OCI-M2 (cell line): ENCODE measurements around the gene RBM10.

Experiments
- DNase-seq: peaks from one replicate; lab custom pipeline; 2025; ENCODE audit not compliant: unreplicated experiment; lab: John Stamatoyannopoulos, UW

RBM10 gene

GRCh38 chrX:47148946-47149345 lies 3.9 kb downstream of the RBM10 start:
- no peak for DNase-seq

GRCh38 chrX:47151435-47151834 lies 6.4 kb downstream of the RBM10 start:
- no peak for DNase-seq

GRCh38 chrX:47156611-47157520 lies 11.8 kb downstream of the RBM10 start:
- DNase-seq = no peak

- DNase-seq = no peak
Measured at GRCh38 chrX:47158131-47158530, 13.1 kb downstream of the RBM10 start.

- DNase-seq = no peak
Measured at GRCh38 chrX:47158781-47159180, 13.8 kb downstream of the RBM10 start.

- no peak for DNase-seq
Measured at GRCh38 chrX:47160781-47161180, 15.8 kb downstream of the RBM10 start.

GRCh38 chrX:47162927-47163583 lies 18.0 kb downstream of the RBM10 start:
- DNase-seq = no peak

- DNase-seq = no peak
Measured at GRCh38 chrX:47164420-47164819, 19.4 kb downstream of the RBM10 start.

- DNase-seq = no peak
Measured at GRCh38 chrX:47166126-47166525, 21.1 kb downstream of the RBM10 start.

- DNase-seq = no peak
Measured at GRCh38 chrX:47168495-47169073, 23.6 kb downstream of the RBM10 start.

- no peak for DNase-seq
Measured at GRCh38 chrX:47169273-47169672, 24.3 kb downstream of the RBM10 start.

- no peak for DNase-seq
Measured at GRCh38 chrX:47169726-47170515, 24.9 kb downstream of the RBM10 start.

GRCh38 chrX:47170861-47171692 lies 26.1 kb downstream of the RBM10 start:
- no peak for DNase-seq

- DNase-seq = no peak
Measured at GRCh38 chrX:47171996-47172395, 27.0 kb downstream of the RBM10 start.

- DNase-seq = no peak
Measured at GRCh38 chrX:47172549-47172948, 27.5 kb downstream of the RBM10 start.

GRCh38 chrX:47172971-47173792 lies 28.2 kb downstream of the RBM10 start:
- DNase-seq = no peak

- DNase-seq = no peak
Measured at GRCh38 chrX:47174376-47174775, 29.4 kb downstream of the RBM10 start.

GRCh38 chrX:47174846-47175587 lies 30.0 kb downstream of the RBM10 start:
- DNase-seq = no peak

- DNase-seq = no peak
Measured at GRCh38 chrX:47175588-47175980, 30.6 kb downstream of the RBM10 start.
